Kidney (tissue), 14 donors: ENCODE results near the gene FBXO2. TPM values are rescaled to one million over a fixed set of nuclear protein-coding genes. Genes with fewer than 3 reads are reported as not detected.

Experiments used
- DNase-seq, 5 donors: peaks; one replicate each; pipeline ENCODE4 v3.0.0-alpha.2; 2013 to 2020
- FAIRE-seq: peaks from 2 replicates; lab custom pipeline; 2012; peaks lifted over from hg19 to GRCh38; lab: Jason Lieb, UNC
- H3K27ac ChIP-seq, 2 donors: one replicate each; pipeline ENCODE4 v1.7.0; 2013; ENCODE audit warnings: low read depth in 2 of 2, low read length in 2 of 2, inconsistent platforms in 1 of 2
- H3K27me3 ChIP-seq: one replicate; pipeline ENCODE4 v1.7.1; 2013; ENCODE audit warnings: low read length, inconsistent platforms; ENCODE audit not compliant: control insufficient read depth, insufficient read depth
- H3K36me3 ChIP-seq, 3 donors: one replicate each; pipeline versions ENCODE4 v1.7.0 to v1.7.1; 2013; ENCODE audit warnings: low read length in 3 of 3, control low read depth in 1 of 3, inconsistent platforms in 1 of 3; ENCODE audit not compliant: insufficient read depth in 3 of 3, control insufficient read depth in 2 of 3
- H3K4me1 ChIP-seq, 3 donors: one replicate each; pipeline versions ENCODE4 v1.7.0 to v1.7.1; 2013; ENCODE audit warnings: low read length in 3 of 3, inconsistent platforms in 1 of 3, low read depth in 1 of 3; ENCODE audit not compliant: control insufficient read depth in 2 of 3, insufficient read depth in 2 of 3
- H3K4me3 ChIP-seq, 3 donors: one replicate each; pipeline versions ENCODE4 v1.7.0 to v1.8.1; 2013; ENCODE audit warnings: low read length in 3 of 3, control low read depth in 1 of 3, inconsistent platforms in 1 of 3
- H3K9ac ChIP-seq, 3 donors: one replicate each; pipeline versions ENCODE4 v1.7.0 to v1.7.1; 2013; ENCODE audit warnings: low read length in 3 of 3, control low read depth in 1 of 3, inconsistent platforms in 1 of 3
- H3K9me3 ChIP-seq, 3 donors: one replicate each; pipeline versions ENCODE4 v1.7.0 to v1.7.1; 2013; ENCODE audit warnings: low read length in 3 of 3, control low read depth in 1 of 3, inconsistent platforms in 1 of 3; ENCODE audit not compliant: control insufficient read depth in 2 of 3, insufficient read depth in 1 of 3
- CTCF ChIP-seq: IDR thresholded peaks from 3 replicates; pipeline ENCODE4 v1.5.1; 2012; ENCODE audit warnings: mild to moderate bottlenecking, moderate library complexity, borderline replicate concordance; ENCODE audit not compliant: insufficient read depth; ENCODE audit errors: extremely low read depth
- intact Hi-C: fragments of 100-400 bp; cut with DNase I; formaldehyde crosslinking; loops from one replicate; pipeline ENCODE4 v1.11.1; 2022
- polyA plus RNA-seq: library from polyadenylated mRNA; stranded (reverse); fragments of 350-450 nt; fragmentation: Illumina TruSeq; extraction: RNeasy Lipid Tissue Mini Kit (QIAGEN cat#74804); gene quantifications from one replicate; pipeline ENCODE4 v1.2.3, GENCODE V29; 2014; ENCODE audit warnings: low read depth, low replicate concordance; ENCODE audit not compliant: insufficient read depth
- total RNA-seq: library from RNA; stranded (reverse); fragmentation: NEBNext Ultra II Directional; extraction: Animal tissue kit (Norgen Biotek cat#: 25700); gene quantifications from one replicate; pipeline ENCODE4 v1.2.1, GENCODE V29; 2021
- donor health status: control.
- donor health status: control.
- donor health status: control.
- donor health status: control.
- donor health status: control.
- donor health status: DM: yes; HTN: yes; CAD: no.
- donor health status: Normal renal cell carcinoma (clear cell type).

Gene FBXO2
- total and polyA plus RNA-seq, 2 donors from 2014 or later: 10.2 to 38.4 TPM

GRCh38 chr1:11620924-11621323, 33.3 kb downstream of the FBXO2 start:
- no peak overlapping the region for H3K27ac ChIP-seq
- no peak for FAIRE-seq
- H3K36me3 ChIP-seq: no peaks in the 10 kb centered on the region
- intact Hi-C loops: no loop called here
- no peak overlapping the region for H3K4me3 ChIP-seq
- no peaks in the 10 kb centered on the region for H3K27me3 ChIP-seq
- no peaks in the 10 kb centered on the region for H3K4me1 ChIP-seq
- no peak for TF ChIP-seq CTCF
- no peaks in the 10 kb centered on the region for H3K9me3 ChIP-seq
- no peak overlapping the region for H3K9ac ChIP-seq
- DNase-seq: no peak

DNA sequence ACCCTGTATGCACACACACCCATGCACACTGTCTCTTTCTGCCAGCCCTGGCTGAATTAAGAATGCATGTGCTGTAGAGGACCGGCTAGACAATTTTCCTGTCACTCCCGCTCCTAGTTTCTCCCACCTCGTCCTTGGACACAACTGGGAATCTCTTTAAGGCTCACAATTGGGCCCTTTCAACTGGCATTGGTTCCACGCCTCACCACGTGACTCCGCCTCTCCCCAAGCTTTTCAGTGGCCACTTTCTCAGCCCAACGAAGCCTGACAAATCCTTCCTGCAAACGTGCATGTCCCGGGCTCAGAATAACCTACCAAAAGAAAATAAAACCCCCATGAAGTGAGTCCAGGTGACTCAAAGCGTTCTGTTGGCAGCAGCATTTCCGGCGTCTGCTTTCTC, 33.8 kb downstream of the FBXO2 start:
- TF ChIP-seq CTCF: no peak
- H3K36me3 ChIP-seq: no peaks in the 10 kb centered on the region
- no peaks in the 10 kb centered on the region for H3K9me3 ChIP-seq
- H3K4me3 ChIP-seq: no peak overlapping the region
- intact Hi-C loops: no loop called here
- FAIRE-seq (no peak), DNase-seq (no peak)
- no peak overlapping the region for H3K9ac ChIP-seq
- no peaks in the 10 kb centered on the region for H3K27me3 ChIP-seq
- no peaks in the 10 kb centered on the region for H3K4me1 ChIP-seq
- no peak overlapping the region for H3K27ac ChIP-seq

GRCh38 chr1:11617741-11618140, 36.5 kb downstream of the FBXO2 start:
- no peak for TF ChIP-seq CTCF
- FAIRE-seq (no peak), DNase-seq (no peak)
- Histone ChIP-seq H3K9me3 (no peaks in the 10 kb centered on the region), H3K36me3 (no peaks in the 10 kb centered on the region), H3K4me3 (no peak overlapping the region), H3K27me3 (no peaks in the 10 kb centered on the region), H3K27ac (no peak overlapping the region), H3K4me1 (no peaks in the 10 kb centered on the region), H3K9ac (no peak overlapping the region)
- intact Hi-C loops: no loop called here

GRCh38 chr1:11617314-11617713, 36.9 kb downstream of the FBXO2 start:
- intact Hi-C loops: no loop called here
- TF ChIP-seq CTCF: no peak
- Histone ChIP-seq H3K27me3 (no peaks in the 10 kb centered on the region), H3K9me3 (no peaks in the 10 kb centered on the region), H3K27ac (no peak overlapping the region), H3K36me3 (no peaks in the 10 kb centered on the region), H3K4me1 (no peaks in the 10 kb centered on the region), H3K9ac (no peak overlapping the region), H3K4me3 (no peak overlapping the region)
- FAIRE-seq (no peak), DNase-seq (no peak)
